ENCODE data around the gene CEP72.

DNA sequence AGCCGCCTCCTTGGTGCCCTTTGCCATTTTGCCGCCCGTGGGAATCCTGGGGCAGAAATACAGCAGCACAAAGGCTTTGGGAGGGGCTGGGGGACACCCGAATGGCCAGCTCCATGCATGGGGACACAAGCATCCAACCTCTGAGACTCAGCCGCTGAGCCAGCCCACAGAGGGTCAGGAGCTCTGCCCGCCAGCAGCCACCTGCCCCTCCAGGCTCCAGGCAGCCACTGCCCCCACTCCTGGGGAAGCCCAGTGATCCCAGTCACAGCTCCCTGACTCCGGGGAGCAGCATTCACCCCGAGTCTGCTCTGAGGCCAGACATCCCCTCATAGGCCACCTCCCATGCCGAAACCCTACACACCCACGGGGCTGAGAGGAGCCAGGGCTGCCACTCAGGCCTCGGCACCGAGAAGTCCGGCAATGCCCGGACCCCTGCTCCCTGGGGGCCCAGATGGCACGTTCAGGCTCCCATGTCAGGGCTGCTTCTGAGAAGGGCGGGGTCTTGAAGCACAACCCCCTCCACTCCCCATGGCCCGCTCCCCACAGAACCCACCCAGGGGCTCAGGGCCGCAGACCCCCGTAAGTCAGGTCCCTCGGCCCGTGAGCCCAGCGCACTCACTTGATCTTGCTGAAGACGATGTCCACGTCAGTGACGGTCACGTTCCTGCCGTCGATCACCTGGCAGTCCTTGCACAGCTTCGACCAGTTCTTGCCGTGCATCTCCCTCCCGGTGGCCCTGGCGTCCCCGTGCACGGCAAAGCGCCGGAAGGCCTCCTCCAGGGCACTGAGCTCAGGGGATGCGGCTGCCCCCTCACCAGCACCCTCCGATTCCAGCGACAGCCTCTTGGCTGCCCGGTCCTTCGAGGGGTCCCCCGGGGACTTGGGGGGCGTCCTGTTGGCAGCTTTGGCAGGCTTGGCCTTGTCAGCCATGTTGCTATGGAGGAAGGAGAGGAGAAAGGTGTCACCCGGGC lies 65.3 kb downstream of the CEP72 start:
- TF ChIP-seq, protein P1, sequence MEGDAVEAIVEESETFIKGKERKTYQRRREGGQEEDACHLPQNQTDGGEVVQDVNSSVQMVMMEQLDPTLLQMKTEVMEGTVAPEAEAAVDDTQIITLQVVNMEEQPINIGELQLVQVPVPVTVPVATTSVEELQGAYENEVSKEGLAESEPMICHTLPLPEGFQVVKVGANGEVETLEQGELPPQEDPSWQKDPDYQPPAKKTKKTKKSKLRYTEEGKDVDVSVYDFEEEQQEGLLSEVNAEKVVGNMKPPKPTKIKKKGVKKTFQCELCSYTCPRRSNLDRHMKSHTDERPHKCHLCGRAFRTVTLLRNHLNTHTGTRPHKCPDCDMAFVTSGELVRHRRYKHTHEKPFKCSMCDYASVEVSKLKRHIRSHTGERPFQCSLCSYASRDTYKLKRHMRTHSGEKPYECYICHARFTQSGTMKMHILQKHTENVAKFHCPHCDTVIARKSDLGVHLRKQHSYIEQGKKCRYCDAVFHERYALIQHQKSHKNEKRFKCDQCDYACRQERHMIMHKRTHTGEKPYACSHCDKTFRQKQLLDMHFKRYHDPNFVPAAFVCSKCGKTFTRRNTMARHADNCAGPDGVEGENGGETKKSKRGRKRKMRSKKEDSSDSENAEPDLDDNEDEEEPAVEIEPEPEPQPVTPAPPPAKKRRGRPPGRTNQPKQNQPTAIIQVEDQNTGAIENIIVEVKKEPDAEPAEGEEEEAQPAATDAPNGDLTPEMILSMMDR (optimal IDR thresholded peaks at IDR 0.05 in 1 of 3, IDR thresholded peaks at IDR 0.05 in 1 of 3, conservative IDR thresholded peaks at IDR 0.05 in 1 of 3; ENCODE audit: extremely low read depth in 1 of 3, insufficient read depth in 2 of 3, low read length in 3 of 3): no peak
- no peak for TF ChIP-seq EZH2 (IDR thresholded peaks at IDR 0.05; ENCODE audit: low read length)

Measured in keratinocyte (primary cell).